Measurements from ENCODE around the gene MEI1.

The MEI1 gene

DNA sequence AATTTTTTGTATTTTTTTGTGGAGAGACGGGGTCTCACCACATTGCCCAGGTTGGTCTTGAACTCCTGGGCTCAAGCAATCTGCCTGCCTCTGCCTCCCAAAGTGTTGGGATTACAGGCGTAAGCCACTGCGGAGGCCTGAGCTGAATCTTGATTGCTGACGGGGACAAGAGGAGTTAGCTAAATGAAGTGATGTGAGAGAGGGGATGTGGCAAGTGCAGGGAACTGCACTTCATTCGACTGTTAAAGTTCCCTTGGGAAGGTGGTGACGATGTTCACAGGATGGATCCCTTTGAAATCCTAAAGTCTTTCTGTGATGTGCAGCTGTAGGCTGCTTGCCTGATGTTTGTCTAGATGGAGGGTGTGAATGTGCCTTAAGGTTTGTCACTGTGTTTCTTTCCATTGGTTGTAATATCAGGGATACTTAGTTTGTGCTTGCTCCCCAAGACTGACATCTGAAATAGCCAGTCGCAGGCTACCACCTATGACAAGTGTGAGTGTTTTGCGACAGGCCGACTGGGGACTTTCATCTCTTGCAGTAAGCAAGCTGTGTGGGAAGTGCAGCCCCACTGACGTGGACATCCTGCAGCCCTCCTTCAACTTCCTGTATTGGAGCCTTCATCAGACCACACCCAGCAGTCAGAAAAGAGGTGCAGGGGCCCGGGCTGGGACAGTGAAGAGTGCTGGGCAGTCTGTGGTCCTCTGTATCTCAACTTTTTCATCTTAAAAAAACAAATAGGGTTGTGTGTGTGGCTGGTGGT is 81.6 kb downstream of the MEI1 start:
- TF ChIP-seq, protein P1, sequence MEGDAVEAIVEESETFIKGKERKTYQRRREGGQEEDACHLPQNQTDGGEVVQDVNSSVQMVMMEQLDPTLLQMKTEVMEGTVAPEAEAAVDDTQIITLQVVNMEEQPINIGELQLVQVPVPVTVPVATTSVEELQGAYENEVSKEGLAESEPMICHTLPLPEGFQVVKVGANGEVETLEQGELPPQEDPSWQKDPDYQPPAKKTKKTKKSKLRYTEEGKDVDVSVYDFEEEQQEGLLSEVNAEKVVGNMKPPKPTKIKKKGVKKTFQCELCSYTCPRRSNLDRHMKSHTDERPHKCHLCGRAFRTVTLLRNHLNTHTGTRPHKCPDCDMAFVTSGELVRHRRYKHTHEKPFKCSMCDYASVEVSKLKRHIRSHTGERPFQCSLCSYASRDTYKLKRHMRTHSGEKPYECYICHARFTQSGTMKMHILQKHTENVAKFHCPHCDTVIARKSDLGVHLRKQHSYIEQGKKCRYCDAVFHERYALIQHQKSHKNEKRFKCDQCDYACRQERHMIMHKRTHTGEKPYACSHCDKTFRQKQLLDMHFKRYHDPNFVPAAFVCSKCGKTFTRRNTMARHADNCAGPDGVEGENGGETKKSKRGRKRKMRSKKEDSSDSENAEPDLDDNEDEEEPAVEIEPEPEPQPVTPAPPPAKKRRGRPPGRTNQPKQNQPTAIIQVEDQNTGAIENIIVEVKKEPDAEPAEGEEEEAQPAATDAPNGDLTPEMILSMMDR (IDR thresholded peaks at IDR 0.05), result no peak
- no peak for TF ChIP-seq ZFX (IDR thresholded peaks at IDR 0.05; ENCODE audit: borderline replicate concordance)
- H3K27ac ChIP-seq, result no peak overlapping the region

DNA sequence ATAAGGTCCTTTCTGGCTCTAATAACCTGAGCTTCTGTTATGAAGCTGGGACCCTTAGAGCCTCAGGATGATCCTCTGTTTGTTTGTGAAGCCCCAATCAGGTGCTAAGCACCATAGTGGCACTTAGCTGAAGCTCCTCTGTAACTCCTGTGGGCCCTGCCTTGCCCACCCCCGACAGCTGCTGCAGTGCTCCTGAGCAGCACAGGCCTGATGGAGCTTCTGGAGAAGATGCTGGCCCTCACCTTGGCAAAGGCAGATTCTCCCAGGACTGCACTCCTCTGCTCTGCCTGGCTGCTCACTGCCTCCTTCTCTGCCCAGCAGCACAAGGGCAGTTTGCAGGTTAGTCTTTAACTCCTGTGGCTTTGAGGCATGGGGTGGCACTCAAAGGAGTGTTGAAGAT is 82.2 kb downstream of the MEI1 start:
- no peak overlapping the region for H3K27ac ChIP-seq
- TF ChIP-seq ZFX (IDR thresholded peaks at IDR 0.05; ENCODE audit: borderline replicate concordance), result no peak
- TF ChIP-seq, protein P1 (IDR thresholded peaks at IDR 0.05), result no peak

DNA sequence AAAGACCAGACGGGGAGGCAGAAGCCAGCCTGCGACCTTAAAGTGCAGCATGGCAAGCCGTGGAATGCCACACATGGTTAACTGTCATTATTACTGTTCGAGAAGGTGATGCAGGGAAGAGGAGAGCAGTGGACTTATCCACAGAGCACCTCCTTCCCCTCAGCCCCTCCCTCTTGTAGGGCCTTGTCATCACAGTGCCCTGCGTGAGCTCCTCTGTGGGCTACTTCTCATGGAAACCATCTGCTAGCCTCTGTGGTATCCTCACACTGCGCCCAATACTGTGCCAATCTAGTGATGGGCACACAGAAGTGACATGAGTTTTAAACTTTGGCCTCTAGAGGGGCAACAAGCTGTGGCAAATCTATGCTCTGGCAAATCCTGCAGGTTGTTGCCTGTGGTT is 83.0 kb downstream of the MEI1 start:
- TF ChIP-seq ZFX (IDR thresholded peaks at IDR 0.05; ENCODE audit: borderline replicate concordance), result no peak
- TF ChIP-seq, protein P1 (IDR thresholded peaks at IDR 0.05), result no peak
- H3K27ac ChIP-seq, result no peak overlapping the region

DNA sequence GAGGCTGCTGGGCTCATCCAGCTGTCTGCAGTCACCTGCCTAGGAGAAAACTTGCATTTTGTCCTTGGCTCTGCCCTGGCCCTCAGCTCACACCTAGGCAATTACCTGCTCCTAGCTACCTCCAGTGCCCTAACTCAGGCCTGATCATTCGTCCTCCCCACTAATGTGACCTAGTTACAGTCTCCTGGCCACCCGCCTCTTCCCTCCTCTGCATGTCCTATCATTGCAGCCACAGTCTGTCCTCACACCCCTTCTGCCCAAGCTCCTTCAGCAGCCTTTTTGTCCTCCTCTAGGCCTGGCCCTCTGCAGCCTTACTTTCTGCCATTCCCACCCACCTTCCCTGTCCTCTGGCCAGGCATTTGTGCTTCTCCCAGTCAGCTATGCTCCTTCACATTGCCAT is 83.4 kb downstream of the MEI1 start:
- TF ChIP-seq, protein P1 (IDR thresholded peaks at IDR 0.05), result no peak
- no peak for TF ChIP-seq ZFX (IDR thresholded peaks at IDR 0.05; ENCODE audit: borderline replicate concordance)
- H3K27ac ChIP-seq, result no peak overlapping the region

DNA sequence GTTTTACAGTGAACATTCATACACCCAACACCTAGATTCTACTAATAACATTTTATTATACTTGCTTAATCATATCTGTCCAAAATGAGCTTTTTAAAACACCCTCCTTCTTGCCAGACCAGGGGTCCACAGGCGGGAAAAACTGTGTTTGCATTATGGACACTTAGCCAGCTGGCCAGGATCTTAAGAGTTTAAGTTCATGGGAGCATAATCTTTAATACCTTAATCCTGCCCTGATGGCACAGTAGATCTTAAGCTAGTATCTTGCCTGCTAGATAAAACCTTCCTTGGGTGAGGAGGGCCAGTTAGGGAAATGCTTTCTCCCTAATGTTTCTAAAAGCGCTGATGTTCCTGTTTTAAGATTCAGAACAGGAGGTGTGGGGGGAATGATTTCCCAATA is 88.0 kb downstream of the MEI1 start:
- no peak overlapping the region for H3K27ac ChIP-seq
- no peak for TF ChIP-seq ZFX (IDR thresholded peaks at IDR 0.05; ENCODE audit: borderline replicate concordance)
- TF ChIP-seq, protein P1 (IDR thresholded peaks at IDR 0.05), result no peak

DNA sequence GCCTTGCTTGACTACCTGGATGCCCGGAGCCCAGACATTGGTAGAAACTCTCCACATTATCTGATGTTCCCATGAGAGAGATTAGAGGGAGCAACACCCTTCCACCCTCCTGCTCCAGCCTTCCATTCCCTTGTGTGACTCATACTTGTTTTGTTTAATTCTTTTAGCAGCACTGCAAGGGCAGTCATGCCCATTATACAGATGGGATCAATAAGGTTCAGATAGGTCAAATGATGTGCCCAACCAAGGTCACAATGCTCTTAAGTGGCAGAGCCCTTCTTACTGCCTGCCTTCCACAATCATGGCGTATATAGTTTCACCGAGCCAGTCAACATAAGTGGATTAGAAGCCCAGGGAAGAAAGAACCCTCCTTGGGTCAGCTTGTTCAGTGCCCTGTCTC is 94.6 kb downstream of the MEI1 start:
- TF ChIP-seq ZFX (IDR thresholded peaks at IDR 0.05; ENCODE audit: borderline replicate concordance), result no peak
- TF ChIP-seq, protein P1 (IDR thresholded peaks at IDR 0.05), result no peak
- no peak overlapping the region for H3K27ac ChIP-seq

DNA sequence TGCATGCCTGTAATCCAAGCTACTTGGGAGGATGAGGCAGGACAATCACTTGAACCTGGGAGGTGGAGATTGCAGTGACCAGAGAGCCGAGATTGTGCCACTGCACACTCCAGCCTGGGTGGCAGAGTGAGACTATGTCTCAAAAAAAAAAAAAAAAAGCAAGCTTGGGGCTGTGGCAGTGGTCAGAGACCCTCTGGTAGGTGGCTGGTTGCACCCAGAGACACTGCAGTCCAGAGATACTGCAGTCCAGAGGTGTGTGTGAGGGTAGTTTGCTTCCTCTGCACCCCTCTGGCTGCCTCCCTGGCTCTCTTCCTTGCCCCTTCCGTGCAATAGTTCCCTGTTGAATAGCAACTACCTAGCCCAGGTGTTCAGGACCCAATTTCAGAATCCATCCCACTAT is 99.4 kb downstream of the MEI1 start:
- TF ChIP-seq, protein P1 (IDR thresholded peaks at IDR 0.05), result no peak
- no peak for TF ChIP-seq ZFX (IDR thresholded peaks at IDR 0.05; ENCODE audit: borderline replicate concordance)
- H3K27ac ChIP-seq, result no peak overlapping the region

All from 22Rv1 (cell line).